ENCODE measurements around the gene ACSM2B.
"Not testable (repeated sequence)": the region's sequence is repeated elsewhere in the genome, so short reads cannot be mapped to it uniquely, and the experiment has no call there.

Gene ACSM2B, protein sequence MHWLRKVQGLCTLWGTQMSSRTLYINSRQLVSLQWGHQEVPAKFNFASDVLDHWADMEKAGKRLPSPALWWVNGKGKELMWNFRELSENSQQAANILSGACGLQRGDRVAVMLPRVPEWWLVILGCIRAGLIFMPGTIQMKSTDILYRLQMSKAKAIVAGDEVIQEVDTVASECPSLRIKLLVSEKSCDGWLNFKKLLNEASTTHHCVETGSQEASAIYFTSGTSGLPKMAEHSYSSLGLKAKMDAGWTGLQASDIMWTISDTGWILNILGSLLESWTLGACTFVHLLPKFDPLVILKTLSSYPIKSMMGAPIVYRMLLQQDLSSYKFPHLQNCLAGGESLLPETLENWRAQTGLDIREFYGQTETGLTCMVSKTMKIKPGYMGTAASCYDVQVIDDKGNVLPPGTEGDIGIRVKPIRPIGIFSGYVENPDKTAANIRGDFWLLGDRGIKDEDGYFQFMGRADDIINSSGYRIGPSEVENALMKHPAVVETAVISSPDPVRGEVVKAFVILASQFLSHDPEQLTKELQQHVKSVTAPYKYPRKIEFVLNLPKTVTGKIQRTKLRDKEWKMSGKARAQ

DNA sequence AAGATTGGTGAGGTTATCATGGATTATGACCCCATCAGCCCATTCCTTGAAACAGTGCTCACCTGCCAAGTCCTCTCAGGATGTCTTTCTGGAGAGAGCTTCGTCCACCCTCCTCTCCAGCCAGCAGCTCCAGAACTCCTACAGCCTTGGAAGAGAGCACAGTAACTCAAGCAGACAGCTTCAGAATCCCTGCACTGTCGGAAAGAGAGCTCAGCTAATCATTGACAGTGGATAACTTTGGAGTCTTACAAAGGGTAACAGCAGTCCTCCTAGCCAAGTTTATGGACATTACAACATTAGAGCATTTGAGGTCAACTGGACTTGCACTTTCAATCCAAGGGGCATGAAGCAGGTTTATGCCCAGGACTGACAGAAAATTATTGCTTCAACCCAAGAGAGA, at the start of gene ACSM2B:
Gene ACSM2B (minus strand): TSS at position 223 of the 400 bp plus-strand sequence. CDS start 11,522 bp downstream, outside the sequence.
- H3K27me3 Mint-ChIP-seq, H3K36me3 Mint-ChIP-seq: not testable (repeated sequence)

DNA sequence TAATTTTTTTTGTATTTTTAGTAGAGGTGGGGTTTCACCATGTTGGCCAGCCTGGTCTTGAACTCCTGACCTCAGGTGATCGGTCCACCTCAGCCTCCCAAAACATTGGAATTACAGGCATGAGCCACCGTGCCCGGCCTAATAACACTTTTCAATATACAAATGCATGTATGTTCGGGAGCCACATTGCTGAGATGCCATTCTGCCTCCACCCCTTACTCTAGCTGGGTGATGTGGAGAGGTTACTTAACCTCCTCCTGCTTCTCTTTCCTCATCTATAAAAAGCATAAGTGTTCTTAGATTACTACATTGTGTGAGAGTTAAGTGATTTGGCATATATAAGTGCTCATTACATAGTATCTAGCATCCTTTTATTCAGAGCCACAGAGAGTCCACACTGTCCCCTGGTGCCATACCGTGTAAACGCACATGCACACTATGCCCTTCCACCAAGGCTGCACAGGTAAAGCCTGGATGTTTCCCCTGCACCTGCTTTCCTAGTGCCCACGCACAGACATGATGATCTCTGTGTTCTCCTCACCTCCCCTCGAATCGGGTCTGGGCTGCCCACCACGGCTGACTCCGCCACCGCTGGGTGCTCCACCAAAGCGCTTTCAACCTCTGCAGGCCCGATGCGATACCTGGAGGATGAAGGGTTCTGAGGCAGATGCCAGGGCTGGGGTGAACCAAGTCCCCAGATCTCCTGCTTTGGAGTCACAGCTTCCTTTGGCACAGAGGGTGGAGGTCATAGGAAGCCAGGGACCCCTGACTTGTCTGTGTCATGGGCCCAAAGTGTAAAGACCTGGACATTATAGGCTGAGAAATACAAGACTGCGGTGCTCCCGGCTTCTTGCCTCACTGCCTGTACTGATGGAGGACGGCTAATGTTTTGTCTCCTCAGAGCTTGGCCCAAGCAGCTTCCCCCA, 49.0 kb upstream of the ACSM2B start:
- no peaks in the 10 kb centered on the region for H3K36me3 Mint-ChIP-seq
- peaks cover 4% of the 10 kb centered on the region for H3K4me1 Mint-ChIP-seq (ENCODE audit: low read depth)
- no peak overlapping the region for H3K27ac Mint-ChIP-seq
- H3K9me3 Mint-ChIP-seq (ENCODE audit: low read depth), result no peaks in the 10 kb centered on the region
- H3K4me3 Mint-ChIP-seq, result no peak overlapping the region
- H3K27me3 Mint-ChIP-seq, result no peaks in the 10 kb centered on the region

More for the DNA sequence above, at the start of gene ACSM2B:
- H3K4me3 Mint-ChIP-seq; H3K27ac Mint-ChIP-seq; H3K9me3 Mint-ChIP-seq (ENCODE audit: low read depth); H3K4me1 Mint-ChIP-seq (ENCODE audit: low read depth): not testable (repeated sequence)

DNA sequence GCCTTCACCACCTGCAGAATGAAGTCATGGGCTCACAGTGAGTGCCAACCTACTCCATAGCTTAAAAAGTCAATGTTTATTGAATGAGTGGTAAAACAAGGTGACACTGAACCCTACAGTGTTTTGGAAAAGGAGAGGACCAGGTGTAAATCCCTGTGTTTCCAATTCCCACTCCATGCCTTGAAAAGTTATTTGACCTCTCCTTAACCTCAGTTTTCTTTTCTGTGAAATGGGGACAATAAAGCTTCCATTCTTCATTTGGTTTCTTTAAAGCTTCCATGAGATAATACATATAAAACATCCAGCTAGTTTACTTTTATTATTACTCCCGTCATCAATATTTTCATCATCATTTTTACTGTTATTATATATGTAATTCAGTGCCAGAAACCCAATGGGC, 48.0 kb upstream of the ACSM2B start:
- H3K4me1 Mint-ChIP-seq (ENCODE audit: low read depth), result peaks cover 4% of the 10 kb centered on the region
- no peak overlapping the region for H3K27ac Mint-ChIP-seq
- no peaks in the 10 kb centered on the region for H3K27me3 Mint-ChIP-seq
- H3K9me3 Mint-ChIP-seq (ENCODE audit: low read depth), result no peaks in the 10 kb centered on the region
- H3K4me3 Mint-ChIP-seq, result no peak overlapping the region
- H3K36me3 Mint-ChIP-seq, result no peaks in the 10 kb centered on the region

DNA sequence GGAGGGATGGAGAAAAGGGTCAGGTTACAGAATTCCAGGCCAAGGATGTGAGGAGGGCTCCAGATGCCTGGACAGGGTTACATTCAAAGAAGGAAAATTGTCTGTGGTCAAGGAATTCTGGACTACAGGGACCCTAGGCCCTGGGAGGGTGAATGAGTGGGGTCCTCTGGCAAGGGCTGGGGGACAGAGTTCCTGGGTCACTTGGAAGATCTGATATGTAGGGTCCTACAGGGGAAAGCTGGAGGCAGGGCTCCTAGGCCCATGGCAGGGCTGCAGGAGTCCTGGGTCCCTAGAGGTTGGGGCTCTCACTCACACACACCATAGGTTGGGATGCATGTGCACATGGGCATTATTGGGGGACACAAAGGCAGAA, 46.3 kb upstream of the ACSM2B start:
- Mint-ChIP-seq H3K4me1 (ENCODE audit: low read depth) (no peaks in the 10 kb centered on the region), H3K27me3 (no peaks in the 10 kb centered on the region), H3K9me3 (ENCODE audit: low read depth) (no peaks in the 10 kb centered on the region), H3K4me3 (no peak overlapping the region), H3K27ac (no peak overlapping the region), H3K36me3 (no peaks in the 10 kb centered on the region)

DNA sequence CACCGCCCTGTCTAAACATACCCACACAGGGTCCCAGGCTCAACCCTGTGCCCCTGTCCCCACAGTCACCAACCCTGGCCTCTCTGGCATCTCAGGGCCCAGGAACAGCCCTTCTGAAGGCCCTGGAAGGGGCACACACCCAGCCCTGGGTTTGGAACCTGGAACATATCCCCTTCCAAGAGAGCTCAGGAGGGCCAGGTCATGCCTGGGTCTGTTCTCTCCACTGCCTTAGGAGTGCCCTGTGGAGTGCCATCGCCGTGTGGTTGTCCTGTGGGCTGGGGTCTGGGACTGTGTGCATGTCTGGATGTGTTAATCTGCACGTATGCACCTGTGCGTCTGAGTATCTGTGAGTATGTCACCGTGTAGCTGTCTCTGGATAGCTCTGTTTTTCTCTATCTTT, 45.2 kb upstream of the ACSM2B start:
- Mint-ChIP-seq H3K36me3 (no peaks in the 10 kb centered on the region), H3K27me3 (no peaks in the 10 kb centered on the region), H3K4me3 (no peak overlapping the region), H3K27ac (no peak overlapping the region), H3K9me3 (ENCODE audit: low read depth) (no peaks in the 10 kb centered on the region), H3K4me1 (ENCODE audit: low read depth) (no peaks in the 10 kb centered on the region)

DNA sequence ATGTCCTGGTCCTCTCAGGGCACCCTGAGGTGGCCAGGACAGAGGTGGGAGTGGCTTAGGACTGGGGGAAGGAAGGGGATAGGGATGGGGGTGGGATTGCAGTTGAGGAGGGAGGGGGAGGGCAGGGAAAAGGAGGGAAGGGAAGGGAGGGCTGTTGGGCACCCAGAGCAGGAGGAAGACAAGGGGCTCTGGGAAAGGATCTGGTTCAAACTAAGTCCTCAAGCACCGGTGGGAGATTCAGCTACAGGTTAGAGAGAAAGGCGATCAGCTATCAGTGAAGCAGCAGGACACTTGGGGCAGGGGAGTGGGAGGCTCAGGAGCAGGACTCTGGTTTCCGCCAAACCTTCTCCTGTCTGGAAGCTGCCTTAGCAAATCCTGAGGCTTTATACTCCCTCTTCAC, 44.6 kb upstream of the ACSM2B start:
- Mint-ChIP-seq H3K27me3 (no peaks in the 10 kb centered on the region), H3K36me3 (no peaks in the 10 kb centered on the region), H3K27ac (no peak overlapping the region), H3K4me1 (ENCODE audit: low read depth) (no peaks in the 10 kb centered on the region), H3K9me3 (ENCODE audit: low read depth) (no peaks in the 10 kb centered on the region), H3K4me3 (no peak overlapping the region)

DNA sequence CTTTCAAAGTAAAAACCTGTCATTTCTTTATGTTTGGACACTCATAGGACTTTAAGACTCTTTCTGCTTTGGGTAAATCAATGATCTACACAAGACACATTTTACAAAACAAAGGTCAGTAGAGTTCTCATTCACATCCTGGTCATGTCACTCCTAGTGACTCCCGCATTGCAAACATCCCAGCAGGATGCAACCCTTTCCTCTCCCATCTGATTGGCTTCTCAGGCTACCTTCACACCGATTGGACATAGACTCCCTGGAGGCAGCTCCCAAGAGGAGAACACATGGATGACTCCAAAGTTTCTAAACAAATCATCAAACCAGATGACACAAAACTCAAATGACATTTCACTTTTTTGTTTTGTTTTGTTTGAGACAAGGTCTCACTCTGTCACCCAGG, 43.8 kb upstream of the ACSM2B start:
- H3K9me3 Mint-ChIP-seq (ENCODE audit: low read depth), result no peaks in the 10 kb centered on the region
- H3K4me3 Mint-ChIP-seq, result no peak overlapping the region
- no peaks in the 10 kb centered on the region for H3K36me3 Mint-ChIP-seq
- H3K27ac Mint-ChIP-seq, result no peak overlapping the region
- H3K27me3 Mint-ChIP-seq, result no peaks in the 10 kb centered on the region
- H3K4me1 Mint-ChIP-seq (ENCODE audit: low read depth), result no peaks in the 10 kb centered on the region

DNA sequence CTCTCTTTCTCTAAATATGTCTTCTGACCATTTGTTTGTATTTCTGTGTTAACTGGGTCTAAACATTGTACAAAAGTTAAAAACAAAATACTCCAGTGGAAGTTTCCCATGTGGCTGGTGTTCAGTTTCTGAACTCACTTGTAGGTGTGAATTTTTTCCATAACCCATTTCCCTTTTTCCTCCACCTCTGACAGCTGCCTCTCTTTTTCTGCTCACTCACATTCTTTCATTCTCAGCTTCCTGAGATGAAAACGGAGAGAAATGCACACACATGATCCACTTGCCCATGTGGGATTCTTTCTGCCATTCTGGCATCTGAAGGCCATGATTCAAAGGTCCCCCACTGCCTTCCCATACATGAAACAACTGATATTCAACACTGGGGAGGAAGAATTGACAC, 41.1 kb upstream of the ACSM2B start:
- H3K4me1 Mint-ChIP-seq (ENCODE audit: low read depth), result no peaks in the 10 kb centered on the region
- H3K4me3 Mint-ChIP-seq, result no peak overlapping the region
- H3K27ac Mint-ChIP-seq, result no peak overlapping the region
- H3K36me3 Mint-ChIP-seq, result no peaks in the 10 kb centered on the region
- H3K27me3 Mint-ChIP-seq, result no peaks in the 10 kb centered on the region
- H3K9me3 Mint-ChIP-seq (ENCODE audit: low read depth), result no peaks in the 10 kb centered on the region

DNA sequence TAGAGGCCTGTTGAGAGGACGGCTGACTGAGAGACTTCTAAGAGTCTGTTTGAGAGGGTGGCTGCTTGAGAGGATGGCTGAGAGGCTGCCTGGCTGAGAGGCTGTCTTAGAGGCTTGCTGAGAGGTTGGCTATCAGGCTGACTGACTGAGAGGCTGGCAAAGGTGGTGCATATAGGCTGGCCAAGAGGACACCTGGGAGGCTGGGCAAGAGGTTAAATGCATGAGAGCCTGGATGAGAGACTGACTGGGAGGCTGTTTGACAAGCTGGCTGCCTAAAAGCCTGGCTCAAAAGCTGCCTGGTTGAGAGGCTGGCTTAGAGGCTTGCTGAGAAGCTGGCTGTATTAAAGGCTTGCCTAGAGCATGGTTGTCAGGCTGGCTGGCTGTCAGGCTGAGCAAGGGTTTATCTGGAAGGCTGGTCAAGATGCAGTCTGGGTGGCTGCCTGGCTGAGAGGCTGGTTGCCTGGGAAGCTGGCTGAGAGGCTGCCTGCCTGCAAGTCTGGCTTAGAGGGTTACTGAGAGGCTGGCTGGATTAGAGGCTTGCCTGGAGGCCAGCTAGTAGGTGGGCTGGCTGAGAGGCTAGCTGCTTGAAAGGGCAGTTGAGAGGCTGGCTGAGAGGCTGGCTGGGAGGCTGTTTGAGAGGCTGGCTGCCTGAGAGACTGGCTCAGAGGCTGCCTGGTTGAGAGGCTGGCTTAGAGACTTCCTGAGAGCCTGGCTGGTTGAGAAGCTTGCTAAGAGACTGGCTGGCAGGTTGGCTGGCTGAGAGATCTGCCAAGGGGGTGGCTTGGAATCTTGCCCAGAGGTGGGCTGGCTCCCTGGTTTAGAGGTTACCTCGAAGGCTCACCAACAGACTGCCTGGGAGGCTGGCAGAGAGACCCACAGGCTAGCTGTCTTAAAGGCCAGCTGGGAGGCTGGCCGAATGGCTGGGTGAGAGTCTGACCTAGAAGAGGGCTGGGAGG, 38.3 kb upstream of the ACSM2B start:
- Mint-ChIP-seq H3K27ac (no peak overlapping the region), H3K4me3 (no peak overlapping the region), H3K9me3 (ENCODE audit: low read depth) (no peaks in the 10 kb centered on the region), H3K4me1 (ENCODE audit: low read depth) (no peaks in the 10 kb centered on the region), H3K36me3 (no peaks in the 10 kb centered on the region), H3K27me3 (no peaks in the 10 kb centered on the region)

DNA sequence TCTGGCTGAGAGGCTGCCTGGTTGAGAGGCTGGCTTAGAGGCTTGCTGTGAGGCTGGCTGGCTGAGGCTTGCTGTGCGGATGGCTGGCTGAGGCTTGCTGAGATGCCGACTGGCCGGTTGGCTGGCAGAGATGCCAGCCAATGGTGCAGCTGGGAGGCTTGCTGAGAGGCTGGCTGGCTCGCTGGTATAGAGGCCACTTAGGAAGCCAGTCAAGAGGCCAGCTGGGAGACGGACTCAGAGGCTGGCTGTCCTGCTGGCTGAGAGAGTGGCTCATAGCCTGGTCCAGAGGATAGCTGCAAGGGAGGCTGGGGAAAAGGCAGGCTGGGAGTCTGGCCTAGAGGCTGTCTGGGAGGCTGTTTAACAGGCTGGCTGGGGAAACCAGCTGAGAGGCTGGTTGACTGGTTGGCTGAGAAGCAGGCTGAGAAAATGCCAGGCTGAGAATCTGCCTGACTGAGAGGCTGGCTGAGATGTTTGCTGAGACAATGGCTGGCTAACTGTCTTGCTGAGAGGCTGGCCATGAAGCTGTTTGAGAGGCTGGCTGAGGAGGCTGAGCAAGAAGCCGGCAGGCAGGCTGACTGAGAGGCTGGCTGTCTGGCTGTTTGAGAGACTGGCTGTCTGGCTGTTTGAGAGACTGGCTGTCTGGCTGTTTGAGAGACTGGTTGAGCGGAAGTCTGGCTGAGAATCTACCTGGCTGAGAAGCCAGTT, 37.5 kb upstream of the ACSM2B start:
- H3K9me3 Mint-ChIP-seq (ENCODE audit: low read depth), result no peaks in the 10 kb centered on the region
- H3K36me3 Mint-ChIP-seq, result no peaks in the 10 kb centered on the region
- no peaks in the 10 kb centered on the region for H3K27me3 Mint-ChIP-seq
- no peaks in the 10 kb centered on the region for H3K4me1 Mint-ChIP-seq (ENCODE audit: low read depth)
- no peak overlapping the region for H3K4me3 Mint-ChIP-seq
- no peak overlapping the region for H3K27ac Mint-ChIP-seq

DNA sequence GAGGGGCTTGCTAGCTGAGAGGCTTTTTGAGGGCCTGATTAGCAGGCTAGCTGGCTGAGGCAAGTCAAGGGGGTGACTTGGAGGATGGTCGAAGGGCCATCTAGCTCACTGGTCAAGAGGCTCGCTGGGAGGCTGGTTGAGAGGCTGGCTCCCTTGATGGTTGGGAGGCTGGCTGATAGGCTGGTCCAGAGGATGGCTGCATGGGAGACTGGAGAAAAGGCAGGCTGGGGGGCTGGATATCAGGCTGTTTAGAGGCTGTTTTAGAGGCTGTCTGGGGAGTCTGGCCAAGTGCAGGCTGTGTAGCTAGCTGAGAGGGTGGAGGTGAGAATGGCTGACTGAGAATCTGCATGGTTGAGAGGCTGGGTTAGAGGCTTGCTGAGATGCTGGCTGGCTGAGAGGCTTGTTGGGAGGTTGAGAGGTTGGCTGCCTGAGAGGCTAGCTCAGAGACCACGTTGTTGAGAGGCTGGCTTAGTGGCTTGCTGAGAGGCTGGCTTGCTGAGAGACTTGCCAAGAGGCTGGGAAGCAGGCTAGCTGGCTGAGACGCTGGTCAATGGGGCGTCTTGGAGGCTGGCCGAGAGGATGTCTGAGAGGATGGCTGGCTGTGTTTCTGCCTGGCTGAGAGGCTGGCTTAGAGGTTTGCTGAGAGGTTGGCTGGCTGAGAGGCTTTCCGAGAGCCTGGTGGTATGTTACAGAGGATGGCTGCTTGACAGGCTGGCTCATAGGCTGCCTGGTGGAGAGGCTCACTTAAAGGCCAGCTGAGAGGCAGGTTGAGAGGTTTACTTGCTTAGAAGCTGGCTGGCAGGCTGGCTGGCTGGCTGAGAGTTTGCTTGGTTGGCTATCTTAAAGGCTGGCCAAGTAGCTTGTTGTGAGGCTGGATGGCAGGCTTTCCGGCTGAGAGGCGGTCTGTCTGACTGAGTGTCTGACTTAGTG, 36.6 kb upstream of the ACSM2B start:
- Mint-ChIP-seq H3K27ac (no peak overlapping the region), H3K36me3 (no peaks in the 10 kb centered on the region), H3K27me3 (no peaks in the 10 kb centered on the region), H3K9me3 (ENCODE audit: low read depth) (no peaks in the 10 kb centered on the region), H3K4me3 (no peak overlapping the region), H3K4me1 (ENCODE audit: low read depth) (no peaks in the 10 kb centered on the region)

DNA sequence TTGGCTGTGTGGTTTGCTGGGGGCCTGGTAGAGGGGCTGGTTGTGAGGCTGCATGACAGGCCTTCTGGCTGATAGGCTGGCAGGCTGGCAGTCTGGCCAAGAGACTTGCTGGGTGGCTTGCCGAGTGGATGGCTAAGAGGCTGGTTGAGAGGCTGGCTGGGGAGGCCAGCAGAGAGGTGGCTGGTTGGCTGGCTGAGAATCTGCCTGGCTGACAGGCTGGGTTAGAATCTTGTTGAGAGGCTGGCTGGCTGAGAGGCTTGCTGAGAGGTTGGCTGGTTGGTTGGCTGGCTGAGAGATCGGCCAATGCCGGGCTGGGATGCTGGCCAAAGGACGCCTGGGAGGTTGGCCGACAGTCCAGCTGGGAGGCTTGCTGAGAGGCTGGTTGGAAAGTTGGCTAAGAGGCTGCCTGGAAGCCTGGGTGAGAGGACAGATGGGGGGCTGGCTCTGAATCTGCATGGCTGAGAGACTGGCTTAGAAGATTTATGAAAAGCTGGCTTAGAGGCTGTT, 35.9 kb upstream of the ACSM2B start:
- no peaks in the 10 kb centered on the region for H3K9me3 Mint-ChIP-seq (ENCODE audit: low read depth)
- H3K36me3 Mint-ChIP-seq, result no peaks in the 10 kb centered on the region
- no peaks in the 10 kb centered on the region for H3K4me1 Mint-ChIP-seq (ENCODE audit: low read depth)
- H3K4me3 Mint-ChIP-seq, result no peak overlapping the region
- no peak overlapping the region for H3K27ac Mint-ChIP-seq
- peaks cover 1% of the 10 kb centered on the region for H3K27me3 Mint-ChIP-seq

DNA sequence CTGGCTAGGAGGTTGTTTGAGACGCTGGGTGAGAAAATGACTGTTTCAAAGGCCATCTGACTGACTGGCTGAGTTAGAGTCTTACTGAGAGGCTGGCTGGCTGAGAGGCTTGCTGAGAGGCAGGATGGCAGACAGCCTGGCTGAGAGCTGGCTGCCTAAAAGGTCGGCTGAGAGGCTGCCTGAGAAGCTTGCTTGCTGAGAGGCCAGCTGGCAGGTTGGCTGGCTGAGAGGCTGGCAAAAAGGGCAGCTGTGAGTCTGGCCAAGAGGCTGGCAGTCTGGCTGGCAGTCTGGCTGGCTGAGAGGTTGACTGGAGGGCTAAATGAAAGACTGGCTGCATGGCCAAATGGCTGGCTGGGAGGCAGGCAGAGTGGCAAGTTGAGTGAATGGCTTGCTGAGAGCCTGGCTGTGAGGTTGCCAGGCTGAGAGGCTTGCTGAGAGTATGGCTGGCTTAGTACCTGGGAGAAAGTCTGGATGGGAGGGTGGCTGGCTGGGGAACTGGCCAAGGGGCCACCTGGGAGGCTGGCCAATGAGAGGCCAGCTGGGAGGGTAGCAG, 35.3 kb upstream of the ACSM2B start:
- H3K36me3 Mint-ChIP-seq, result no peaks in the 10 kb centered on the region
- H3K27me3 Mint-ChIP-seq, result peaks cover 1% of the 10 kb centered on the region
- H3K4me3 Mint-ChIP-seq, result no peak overlapping the region
- no peak overlapping the region for H3K27ac Mint-ChIP-seq
- H3K9me3 Mint-ChIP-seq (ENCODE audit: low read depth), result no peaks in the 10 kb centered on the region
- no peaks in the 10 kb centered on the region for H3K4me1 Mint-ChIP-seq (ENCODE audit: low read depth)
